Non-pigmented ciliary epithelial cell (primary cell): Measurements from ENCODE around the gene PHACTR3.

Experiments
- DNase-seq: peaks from one replicate; pipeline ENCODE4 v3.0.0-alpha.2; 2010; ENCODE audit warnings: low read depth

The PHACTR3 gene

DNA sequence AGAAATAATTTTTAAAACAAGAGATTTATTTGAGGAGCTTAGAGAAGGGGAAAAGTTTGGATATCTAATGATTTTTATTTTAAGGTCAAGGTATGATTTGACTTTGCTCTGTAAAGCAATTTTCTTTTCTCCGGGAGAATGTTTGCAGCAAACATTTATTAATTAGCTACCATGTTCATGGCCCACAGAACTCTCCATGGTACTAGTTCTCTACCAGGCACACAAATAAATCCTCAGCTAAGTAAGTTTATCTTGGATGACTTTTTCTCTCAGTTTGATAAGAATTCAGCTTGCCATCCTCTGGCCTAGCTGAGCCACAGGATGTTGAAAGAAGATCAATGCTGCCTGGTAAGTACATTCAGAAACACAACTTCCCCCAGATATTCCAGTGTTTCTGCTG is 94.3 kb downstream of the PHACTR3 start:
- DNase-seq, result no peak

DNA sequence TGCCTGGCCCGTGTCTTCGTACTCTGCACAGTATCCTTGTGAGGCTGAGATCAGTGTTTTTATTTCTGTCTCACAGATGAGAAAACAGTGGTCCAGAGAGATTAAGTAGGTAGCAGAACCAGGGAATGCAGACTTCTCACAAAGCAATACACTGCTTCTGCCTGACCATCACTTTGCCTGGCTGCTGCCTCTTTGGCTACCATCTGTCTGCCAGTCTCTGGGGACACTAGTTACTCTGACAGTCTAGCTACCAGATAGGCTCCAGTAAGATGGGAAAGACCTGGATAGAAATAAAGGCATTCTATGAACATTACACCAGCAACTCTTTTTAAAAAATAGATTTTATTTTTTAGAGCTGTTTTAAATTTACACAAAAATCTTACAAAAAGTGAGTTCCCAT is 96.9 kb downstream of the PHACTR3 start:
- no peak for DNase-seq

DNA sequence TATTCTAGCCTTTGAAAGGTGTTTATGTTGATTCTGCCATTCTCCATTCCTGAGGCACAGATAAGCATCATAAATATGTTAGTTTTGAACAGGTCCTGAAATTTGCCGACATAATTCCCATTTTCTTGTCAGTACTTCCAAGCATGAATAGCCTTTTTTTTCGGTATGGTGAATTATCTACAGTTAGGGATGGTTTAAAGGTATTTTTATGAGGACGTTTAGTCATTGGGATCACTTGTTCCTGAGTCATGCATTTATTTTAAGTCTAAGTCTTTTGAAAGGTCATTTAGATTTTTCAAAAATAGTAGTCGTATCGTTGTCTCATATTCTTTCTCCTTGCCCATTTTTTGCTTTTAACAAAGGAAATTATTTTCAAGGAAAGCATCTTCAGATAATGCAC is 98.7 kb downstream of the PHACTR3 start:
- no peak for DNase-seq

DNA sequence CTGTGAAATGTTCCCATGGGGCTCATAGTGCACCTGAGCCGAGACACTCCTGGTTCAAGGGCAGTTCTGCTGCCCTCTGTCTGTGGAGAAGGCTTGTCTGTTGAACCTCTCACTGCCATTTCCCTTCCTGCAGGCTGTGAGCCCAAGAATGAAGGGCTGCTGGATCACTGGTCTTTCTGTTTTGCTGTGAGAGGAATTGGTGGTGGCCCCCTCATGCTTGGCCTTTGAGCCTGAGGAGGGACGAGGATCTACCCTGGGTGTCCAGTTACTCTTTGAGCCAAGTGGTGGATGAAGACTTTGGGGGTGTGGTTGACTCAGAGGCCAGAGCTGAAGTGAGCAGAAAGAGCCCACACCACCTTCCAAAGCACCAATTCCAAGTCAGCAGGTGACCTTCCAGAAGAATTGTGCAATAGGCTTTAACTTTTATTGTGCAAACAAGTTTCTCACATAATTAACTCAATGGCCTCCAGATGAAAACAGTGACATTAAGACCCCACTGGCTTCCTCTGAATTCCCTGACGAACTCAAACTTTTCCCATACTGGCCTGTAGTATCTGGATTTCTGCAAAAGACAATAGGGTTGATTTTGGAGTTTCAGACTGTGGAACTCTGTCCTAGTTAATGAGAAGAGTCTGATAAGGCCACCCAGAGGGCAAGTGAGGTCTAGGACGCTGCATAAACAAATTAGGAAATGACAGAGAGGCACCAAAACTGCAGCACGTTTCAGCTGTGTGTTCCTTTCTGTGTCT is 101.5 kb downstream of the PHACTR3 start:
- DNase-seq, result no peak

DNA sequence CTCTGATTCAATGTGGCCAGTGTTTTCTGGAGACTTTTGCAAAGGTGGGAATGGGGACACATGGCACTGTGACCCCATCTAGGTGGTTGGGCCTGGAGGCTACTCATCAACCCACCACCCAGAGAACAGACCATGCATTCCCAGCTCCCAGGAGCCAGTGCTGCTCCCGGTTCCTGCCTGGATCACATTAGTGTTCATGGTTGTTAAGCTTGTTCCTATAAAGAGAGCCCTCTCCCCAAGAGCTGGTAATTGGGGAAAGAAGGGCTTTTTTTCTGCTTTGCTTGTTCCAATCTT is 102.0 kb downstream of the PHACTR3 start:
- no peak for DNase-seq

DNA sequence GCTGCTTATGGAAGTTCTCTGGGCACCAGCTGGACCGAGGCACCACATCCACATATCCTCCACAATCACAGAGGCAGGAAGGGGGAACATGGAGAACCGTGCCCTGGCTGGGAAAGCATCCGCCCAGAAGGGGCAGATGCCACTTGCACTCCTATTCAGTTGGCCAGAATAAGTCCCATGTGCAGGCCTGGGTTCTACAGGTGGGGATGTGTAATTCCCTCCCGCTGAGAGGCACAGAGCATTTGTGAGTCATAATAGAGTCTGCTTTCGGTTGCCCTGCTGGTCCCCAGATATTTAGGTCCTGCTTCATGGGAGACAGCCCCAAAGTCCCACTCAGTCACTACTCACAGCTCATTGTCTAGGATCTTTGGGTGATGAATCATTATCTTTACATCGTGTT is 104.0 kb downstream of the PHACTR3 start:
- DNase-seq, result no peak

DNA sequence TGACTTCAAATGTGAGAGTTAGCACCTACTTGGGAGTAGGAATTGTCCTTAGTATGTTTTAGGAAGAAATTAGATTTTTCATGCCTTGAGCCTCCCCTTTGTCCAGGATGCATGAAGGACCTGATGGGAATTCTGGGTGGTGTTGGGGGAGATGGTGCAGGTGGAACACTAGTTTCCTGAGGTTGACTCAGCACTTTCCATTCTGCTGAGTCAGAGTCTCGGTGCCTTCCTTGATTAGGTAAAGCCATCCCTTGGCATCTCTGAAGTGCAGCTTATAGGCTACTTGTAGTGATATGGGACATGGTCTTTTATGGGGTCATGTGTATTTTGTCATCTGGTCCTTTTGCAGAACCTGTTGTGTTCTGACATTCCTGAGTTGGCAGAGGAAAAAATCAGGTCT is 105.3 kb downstream of the PHACTR3 start:
- DNase-seq, result no peak

DNA sequence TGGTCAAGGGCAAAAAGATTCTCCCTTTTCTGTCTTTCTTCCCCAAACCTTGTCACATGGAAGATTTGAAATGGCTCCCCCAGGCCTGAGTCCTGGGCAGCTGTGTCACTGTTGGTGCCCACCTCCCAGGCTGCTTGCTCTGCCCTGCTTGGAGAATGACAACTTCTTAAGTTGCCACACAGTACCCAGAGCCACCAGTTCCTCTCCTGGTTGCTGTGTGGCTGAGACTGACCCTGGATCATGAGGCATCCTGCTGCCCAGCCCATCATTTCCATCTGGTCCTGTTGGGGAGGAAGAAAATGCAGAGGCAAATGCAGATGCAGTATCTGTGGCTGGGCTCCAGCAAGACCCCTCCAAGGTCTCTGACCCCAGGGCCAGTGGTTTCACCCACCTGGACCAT is 113.7 kb downstream of the PHACTR3 start:
- no peak for DNase-seq

DNA sequence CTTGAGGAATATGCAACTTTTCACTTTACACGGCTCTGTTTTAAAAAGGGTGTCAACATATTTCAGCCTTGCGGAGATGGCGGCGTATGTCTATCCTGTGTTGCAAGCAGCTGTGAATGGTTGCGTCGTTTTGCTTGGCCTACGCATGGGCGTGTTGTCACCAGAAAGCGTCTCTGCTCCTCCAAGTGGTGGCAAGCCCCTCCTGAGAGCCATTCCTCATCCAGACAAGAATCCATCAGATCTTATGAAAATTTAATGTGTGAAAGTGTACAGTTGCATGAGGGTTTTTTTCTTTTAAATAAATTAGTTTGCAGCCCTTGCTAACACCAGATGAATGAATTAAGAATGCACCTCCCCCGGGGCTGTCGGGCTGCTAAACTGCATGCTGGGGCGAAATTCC is 114.4 kb downstream of the PHACTR3 start:
- no peak for DNase-seq

DNA sequence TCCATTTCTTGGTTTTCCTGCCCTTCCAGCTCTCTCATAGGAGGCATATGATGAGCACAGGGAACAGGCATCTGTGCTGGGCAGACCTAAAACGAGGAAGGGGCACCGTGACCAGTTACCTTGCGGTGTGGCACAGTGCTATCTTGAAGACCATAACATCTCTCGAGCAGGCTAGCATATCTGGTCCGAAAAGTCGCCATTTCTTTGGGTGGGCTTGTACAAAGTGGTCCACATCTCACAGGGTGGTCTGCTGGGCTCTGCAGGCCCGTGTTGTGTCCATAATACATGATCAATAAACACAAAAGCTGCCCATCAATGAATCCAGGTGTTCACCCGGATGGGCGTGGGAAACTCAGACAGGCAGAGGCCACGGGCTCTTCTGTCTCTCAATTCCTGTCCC is 115.7 kb downstream of the PHACTR3 start:
- no peak for DNase-seq

DNA sequence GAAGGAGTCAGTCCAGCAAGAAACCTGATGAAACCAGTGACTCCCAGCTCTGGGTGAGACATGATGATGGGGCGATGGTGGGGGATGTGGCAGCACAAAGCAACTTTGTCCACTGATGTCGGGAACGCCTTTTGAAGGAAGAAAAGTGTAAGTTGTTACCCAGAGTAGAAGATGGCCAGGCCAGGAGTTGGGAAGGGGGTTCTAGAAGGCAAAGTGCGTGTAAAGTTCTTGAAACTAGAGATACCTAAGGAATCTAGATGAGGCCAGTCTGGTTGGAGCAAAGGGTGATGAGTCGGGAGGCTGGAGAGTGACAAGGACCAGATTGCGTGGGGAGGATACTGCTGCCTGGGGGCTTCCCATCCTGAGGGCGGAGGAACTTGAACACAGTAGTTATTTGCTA is 117.0 kb downstream of the PHACTR3 start:
- no peak for DNase-seq

DNA sequence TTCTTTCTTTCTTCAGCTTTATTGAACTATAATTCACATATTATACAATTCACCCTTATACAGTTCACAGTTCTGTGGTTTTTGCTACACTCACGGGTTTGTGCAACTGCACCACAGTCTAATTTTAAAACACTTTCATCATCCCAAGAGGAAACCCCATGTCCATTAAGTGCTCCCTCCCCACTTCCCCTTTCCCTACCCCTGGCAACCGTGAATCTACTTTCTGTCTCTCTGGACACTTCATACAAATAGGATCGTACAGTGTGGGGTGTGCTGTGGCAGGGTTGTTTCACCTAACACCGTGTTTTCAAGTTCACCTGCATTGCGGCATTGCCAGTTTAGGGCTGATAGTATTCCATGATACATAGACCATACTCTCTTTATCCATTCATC is 118.8 kb downstream of the PHACTR3 start:
- DNase-seq, result no peak

DNA sequence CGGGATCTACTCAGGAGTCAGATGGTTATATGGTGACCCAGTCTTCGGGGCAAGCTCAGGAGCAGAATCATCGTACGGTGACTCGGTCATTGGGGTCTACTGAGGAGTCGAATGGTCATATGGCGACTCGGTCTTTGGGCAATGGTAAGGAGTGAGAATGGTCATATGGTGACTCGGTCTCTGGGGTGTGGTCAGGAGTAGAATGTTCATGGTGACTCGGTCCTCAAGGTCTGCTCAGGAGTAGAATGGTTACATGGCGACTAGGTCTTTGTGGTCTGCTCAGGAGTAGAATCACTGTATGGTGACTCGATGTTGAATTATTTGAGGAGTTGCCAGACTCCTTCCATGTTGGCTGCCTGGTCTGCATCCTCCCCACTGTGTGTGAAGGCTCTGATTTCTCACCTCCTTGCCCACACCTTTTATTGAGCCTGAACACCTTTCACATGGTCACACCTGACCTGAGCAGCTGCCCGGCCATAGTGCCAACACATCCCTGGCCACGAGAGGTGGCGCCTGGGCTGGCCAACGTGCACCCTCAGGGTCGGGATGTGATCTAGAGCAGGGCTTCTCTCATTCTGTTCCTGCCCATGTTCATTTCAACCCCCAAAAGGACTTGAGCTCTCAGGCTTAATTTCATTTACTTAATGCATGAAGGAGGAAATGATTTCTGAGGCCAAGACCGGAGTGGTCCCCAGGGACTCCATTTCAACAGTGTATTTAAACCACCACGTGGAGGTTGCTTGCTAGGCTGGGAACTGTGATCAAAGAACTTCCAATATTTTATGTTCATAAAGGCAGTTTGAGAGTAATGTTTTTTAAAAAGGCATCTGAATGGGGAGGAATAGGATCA is 119.5 kb downstream of the PHACTR3 start:
- DNase-seq, result no peak

DNA sequence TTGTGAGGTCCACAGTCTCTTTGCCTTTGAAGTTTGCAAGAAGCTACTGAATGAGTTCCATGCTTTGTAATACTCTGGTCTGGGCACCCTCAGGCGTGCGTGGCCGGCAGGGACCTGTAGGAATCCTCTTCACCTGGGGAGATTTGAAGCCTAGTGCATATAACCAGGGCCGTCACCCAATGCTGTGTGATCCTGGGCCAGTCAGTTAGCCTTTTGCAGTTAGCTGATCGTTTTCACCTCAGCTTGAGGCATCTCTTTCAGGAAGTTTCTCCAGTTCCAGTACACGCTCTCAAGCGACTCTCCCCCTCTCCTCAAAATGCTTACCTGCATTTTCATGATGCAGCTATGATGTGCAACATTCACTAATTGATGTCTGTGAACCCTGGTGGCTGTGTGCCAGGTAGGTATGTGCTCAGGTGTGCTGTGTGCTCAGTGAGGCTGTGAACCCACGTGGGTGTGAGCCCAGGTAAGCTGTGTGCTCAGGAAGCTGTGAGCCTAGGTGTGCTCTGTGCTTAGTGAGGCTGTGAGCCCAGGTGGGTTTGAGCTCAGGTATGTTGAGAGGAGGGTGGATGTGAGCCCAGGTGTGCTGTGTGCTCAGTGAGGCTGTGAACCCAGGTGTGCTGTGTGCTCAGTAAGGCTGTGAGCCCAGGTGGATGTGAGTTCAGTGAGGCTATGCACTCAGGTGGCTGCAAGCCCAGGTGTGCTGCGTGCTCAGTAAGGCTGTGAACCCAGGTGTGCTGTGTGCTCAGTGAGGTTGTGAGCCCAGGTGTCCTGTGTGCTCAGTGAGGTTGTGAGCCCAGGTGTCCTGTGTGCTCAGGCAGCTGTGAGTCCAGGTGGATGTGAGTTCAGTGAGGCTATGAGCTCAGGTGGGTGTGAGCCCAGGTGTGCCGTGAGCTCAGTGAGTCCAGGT is 120.4 kb downstream of the PHACTR3 start:
- no peak for DNase-seq

DNA sequence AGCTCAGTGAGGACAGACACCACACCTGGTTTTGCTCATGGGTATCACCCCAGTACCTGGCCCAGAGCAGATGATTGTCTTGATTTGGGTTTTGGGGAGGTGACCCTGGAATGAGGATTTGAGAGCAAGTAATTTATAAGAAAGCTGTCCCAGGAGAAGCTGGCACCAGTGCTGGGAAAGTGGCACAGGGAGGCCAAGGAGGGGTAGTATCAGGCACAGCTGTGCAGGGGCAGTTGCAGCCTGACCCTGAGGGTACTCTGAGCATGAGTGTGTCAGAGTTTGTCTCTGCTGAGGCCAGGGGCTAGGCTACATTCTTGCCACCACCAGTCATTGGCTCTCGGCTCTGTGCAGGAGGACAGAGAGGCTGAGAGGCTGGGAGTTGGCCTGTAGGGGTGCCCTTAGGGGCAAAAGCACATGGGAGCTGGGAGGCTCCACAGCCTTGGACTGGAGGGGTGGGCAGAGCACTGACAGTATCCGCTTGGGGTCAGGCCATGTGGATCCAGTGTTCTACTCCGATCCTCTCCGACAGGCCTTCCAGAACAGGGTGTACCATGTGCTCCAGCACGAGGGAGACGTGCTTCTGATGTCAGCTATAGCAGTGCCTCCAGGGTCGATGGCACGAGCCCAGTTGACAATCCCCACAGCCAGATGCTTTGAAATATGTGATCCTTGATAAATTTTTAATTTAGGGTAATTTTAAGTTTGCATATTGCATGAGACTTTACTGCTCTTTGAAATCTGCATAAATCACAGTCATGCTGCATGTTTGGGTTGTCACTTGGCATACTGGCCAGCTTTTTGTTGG is 121.3 kb downstream of the PHACTR3 start:
- no peak for DNase-seq

DNA sequence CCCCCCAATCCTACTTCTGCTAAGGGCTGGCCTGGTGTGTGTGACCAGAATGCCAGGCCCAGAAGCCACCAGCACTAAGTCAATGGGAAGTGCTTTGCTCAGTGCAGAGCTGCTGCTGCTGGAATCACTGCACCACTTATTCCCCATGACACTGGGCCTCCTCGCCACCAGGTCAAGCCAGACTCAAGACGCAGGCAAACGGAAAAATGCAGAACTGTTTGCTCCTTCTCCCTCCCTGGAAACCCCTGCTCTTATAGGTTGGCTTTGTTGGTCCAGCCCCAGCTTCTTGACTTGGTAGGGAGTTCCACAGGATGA is 121.9 kb downstream of the PHACTR3 start:
- no peak for DNase-seq

DNA sequence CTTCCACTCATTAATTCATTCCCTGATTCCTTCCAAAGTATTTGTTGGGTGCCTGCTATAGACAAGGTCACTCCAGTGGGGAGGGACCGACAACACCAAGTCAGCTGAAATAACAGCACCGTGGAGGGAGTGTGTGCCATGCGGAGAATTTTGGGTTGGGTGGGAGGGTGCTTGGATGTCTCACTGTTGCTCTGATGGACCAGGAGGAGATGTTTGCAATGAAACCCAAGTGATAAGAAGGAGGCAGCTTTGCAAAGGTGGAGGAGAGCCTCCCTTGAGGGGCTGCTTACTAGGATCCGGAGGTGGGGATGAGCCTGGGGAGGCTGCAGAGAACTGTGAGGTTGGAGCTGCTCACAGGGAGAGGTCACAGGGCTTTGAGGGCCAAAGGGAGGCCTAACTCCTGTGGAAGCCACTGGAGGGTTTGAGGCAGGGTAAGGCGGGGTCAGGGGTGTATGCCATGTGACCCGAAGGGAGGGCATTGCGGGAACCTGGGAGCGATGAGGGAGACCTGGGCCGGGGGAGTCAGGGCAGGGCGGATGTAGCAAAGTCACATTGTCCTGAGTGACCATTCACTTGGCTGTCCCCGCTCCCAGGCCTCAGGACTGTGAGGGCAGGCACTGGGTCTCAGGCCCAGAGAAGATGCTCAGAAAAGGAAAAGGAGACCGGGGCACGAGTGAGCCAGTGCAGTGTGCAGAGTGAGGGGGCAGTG is 124.5 kb downstream of the PHACTR3 start:
- no peak for DNase-seq

DNA sequence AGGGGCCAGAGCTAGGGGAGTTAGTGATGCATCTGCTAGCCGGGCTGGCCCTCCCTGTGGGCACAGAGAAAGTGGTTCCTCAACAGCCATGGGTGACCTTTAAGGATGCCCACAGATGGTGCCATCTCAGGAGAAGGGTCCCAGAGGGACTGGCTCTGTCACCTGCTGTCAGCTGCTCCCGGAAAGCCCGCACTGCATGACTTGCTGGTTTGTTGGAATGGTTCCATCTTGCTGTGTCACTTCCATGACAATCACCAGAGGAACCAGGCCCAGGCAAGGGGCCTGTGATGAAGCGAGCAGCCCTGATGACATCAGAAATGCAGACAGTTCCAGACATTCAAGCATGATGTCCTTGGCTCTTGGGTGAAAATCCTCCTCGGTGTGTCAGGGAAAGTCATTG is 125.2 kb downstream of the PHACTR3 start:
- DNase-seq, result no peak

DNA sequence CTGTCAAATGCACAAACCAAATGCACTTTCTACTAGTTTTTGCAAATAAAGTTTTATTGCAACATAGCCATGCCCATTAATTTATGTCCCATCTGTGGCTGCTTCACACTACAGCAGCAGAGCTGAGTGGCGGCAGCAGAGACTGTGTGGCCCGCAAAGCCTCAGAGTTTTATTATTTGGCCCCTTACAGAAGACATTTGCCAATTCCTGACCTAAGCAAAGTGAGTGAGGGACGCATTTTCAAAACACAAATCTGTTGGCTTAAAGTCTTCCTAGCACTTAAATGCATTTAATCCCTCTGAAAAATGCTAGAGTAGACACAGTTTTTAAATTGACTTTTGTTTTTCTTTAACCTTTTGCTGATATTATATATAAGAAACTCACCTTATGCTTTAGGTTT is 126.4 kb downstream of the PHACTR3 start:
- no peak for DNase-seq

DNA sequence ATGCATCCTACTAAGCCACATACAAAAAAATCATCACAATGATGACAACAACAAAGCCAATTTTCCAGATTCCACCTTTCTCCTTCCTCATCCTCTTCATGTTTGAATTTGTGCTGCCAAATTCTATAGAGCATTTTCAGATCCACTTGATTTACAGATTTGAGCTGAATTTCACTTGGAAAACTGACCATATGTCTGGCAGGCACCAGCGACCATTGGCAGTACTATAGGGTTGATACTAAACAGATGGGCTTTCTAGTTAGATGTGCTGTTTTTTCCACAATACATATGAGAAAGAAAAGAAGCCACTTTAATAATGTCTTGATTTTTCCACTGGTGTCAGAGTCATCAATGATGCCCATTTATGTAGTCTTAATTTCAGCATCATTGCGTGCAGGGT is 127.0 kb downstream of the PHACTR3 start:
- no peak for DNase-seq

DNA sequence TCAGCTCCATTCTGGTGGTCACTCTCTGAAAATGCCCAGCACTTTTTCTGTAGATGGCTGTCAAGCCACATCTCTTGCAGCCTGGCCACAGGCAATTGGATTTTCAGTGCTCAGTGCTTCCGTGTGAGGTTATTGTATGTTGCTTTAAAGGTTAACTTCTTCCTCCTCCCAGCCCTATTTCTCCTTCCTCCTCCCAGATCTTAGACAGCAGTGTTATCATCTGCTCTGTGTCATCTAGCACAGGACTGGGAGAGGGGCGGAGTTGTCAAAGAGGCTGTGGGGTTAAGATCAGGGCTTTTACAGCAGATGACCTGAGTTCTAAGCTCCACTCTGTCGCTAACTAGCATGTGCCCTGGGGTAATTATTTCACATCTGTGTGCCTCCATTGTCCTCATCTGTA is 129.0 kb downstream of the PHACTR3 start:
- no peak for DNase-seq

DNA sequence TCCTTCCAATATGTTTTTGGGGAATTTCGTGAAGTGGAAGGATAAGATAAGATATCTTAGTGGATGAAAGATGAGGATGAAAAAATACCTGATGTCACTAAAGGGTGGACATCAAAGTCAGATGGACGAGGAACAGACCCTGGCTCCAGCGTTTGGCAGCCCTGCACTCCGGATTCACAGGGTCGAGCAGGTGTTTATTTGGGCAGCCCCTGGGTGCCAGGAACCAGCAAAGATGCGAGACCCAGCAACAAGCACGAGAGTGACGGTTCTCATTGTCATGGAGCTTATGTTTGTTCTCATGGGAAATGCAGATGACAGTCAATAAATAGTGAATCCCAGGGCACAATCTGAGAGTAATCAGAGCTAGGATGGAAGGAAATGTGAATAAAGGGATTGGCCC is 131.1 kb downstream of the PHACTR3 start:
- no peak for DNase-seq
